Cardiac muscle cell (in vitro differentiated cells and primary cell): Measurements from ENCODE around the gene TBXAS1. TPM values are rescaled to one million over a fixed set of nuclear protein-coding genes. Genes with fewer than 3 reads are reported as not detected.

Experiments
- DNase-seq, 2 donors: peaks; one replicate each; pipeline versions ENCODE4 v3.0.0 to v3.0.0-alpha.2; 2010 to 2017; ENCODE audit warnings: low read depth in 1 of 2, low spot score in 1 of 2
- H3K27ac ChIP-seq: fragments of 200-600 bp; sonication (generic); 2 replicates; pipeline ENCODE4 v1.5.1; 2016
- H3K27me3 ChIP-seq: fragments of 200-600 bp; sonication (generic); 2 replicates; pipeline ENCODE4 v1.6.0; 2016; ENCODE audit warnings: control low read depth
- H3K36me3 ChIP-seq: fragments of 200-600 bp; sonication (generic); 2 replicates; pipeline ENCODE4 v1.5.1; 2016; ENCODE audit warnings: control low read depth
- H3K4me1 ChIP-seq: fragments of 200-600 bp; sonication (generic); 2 replicates; pipeline ENCODE4 v1.8.1; 2017; ENCODE audit warnings: low read depth, mild to moderate bottlenecking, mixed run types
- H3K4me3 ChIP-seq: fragments of 200-600 bp; sonication (generic); 2 replicates; pipeline ENCODE4 v1.5.1; 2016; ENCODE audit warnings: mild to moderate bottlenecking
- H3K9me3 ChIP-seq: fragments of 200-600 bp; sonication (generic); 2 replicates; pipeline ENCODE4 v1.5.1; 2017; ENCODE audit warnings: low read depth, mild to moderate bottlenecking, control low read depth
- CTCF ChIP-seq: IDR thresholded peaks from 2 replicates; pipeline ENCODE4 v1.5.1; 2012; ENCODE audit warnings: low read depth, mild to moderate bottlenecking, low read length
- polyA plus RNA-seq: library from polyadenylated mRNA; unstranded; fragments of >200 nt; fragmentation: Nextera tagmentation; extraction: Ambion mirVana; gene quantifications from 2 replicates; pipeline ENCODE4 v1.2.1, GENCODE V29; 2016
- total RNA-seq: library from RNA; depleted of rRNA; stranded (reverse); fragments of >200 nt; gene quantifications from 2 replicates; pipeline ENCODE4 v1.2.3, GENCODE V29; 2016

The TBXAS1 gene
- total and polyA plus RNA-seq, 2 experiments from 2014 or later, result 0.83 to 6.2 TPM

GRCh38 chr7:139992353-139993044, 163.4 kb downstream of the TBXAS1 start:
- H3K27me3 ChIP-seq, result no peaks in the 10 kb centered on the region
- no peak overlapping the region for H3K4me3 ChIP-seq
- peaks cover 9% of the 10 kb centered on the region for H3K4me1 ChIP-seq
- no peaks in the 10 kb centered on the region for H3K9me3 ChIP-seq
- no peak overlapping the region for H3K27ac ChIP-seq
- peak; percentile 20 to 25 for DNase-seq
- H3K36me3 ChIP-seq, result no peaks in the 10 kb centered on the region
- TF ChIP-seq CTCF, result no peak

GRCh38 chr7:139993169-139993568, 164.1 kb downstream of the TBXAS1 start:
- no peaks in the 10 kb centered on the region for H3K27me3 ChIP-seq
- no peaks in the 10 kb centered on the region for H3K36me3 ChIP-seq
- no peak overlapping the region for H3K27ac ChIP-seq
- H3K9me3 ChIP-seq, result no peaks in the 10 kb centered on the region
- no peak overlapping the region for H3K4me3 ChIP-seq
- TF ChIP-seq CTCF, result no peak
- H3K4me1 ChIP-seq, result peaks cover 9% of the 10 kb centered on the region
- DNase-seq, result no peak

GRCh38 chr7:139993592-139993991, 164.5 kb downstream of the TBXAS1 start:
- H3K4me1 ChIP-seq, result peaks cover 9% of the 10 kb centered on the region
- no peaks in the 10 kb centered on the region for H3K27me3 ChIP-seq
- no peak overlapping the region for H3K4me3 ChIP-seq
- no peak for TF ChIP-seq CTCF
- no peak overlapping the region for H3K27ac ChIP-seq
- no peaks in the 10 kb centered on the region for H3K36me3 ChIP-seq
- no peak for DNase-seq
- H3K9me3 ChIP-seq, result no peaks in the 10 kb centered on the region

- H3K27ac ChIP-seq, result peak overlapping the region; percentile 50
These were observed 165.3 kb downstream of the TBXAS1 start for GRCh38 chr7:139994356-139994755.

GRCh38 chr7:139995017-139995915, 166.2 kb downstream of the TBXAS1 start:
- peak; percentile 36 to 72 for DNase-seq
- Histone ChIP-seq H3K27me3 (no peaks in the 10 kb centered on the region), H3K36me3 (no peaks in the 10 kb centered on the region), H3K4me3 (no peak overlapping the region), H3K9me3 (no peaks in the 10 kb centered on the region), H3K27ac (peak overlapping the region; percentile 50), H3K4me1 (peaks cover 9% of the 10 kb centered on the region)
- no peak for TF ChIP-seq CTCF

More at GRCh38 chr7:139994356-139994755, 165.3 kb downstream of the TBXAS1 start:
- DNase-seq, result no peak
- Histone ChIP-seq H3K27me3 (no peaks in the 10 kb centered on the region), H3K4me1 (peaks cover 9% of the 10 kb centered on the region), H3K4me3 (no peak overlapping the region), H3K9me3 (no peaks in the 10 kb centered on the region), H3K36me3 (no peaks in the 10 kb centered on the region)
- TF ChIP-seq CTCF, result no peak
